BLaER1 (cell line): ENCODE results near the gene ZNF169.
A peak's percentile ranks its signal among the peaks of the same experiment; 100 is the strongest.
"Not testable (repeated sequence)": the region's sequence is repeated elsewhere in the genome, so short reads cannot be mapped to it uniquely, and the experiment has no call there.

ENCODE experiments used
- H3K27ac ChIP-seq: shearing (Covaris generic); formaldehyde crosslinking; 2 replicates; pipeline ENCODE4 v1.8.1; 2022
- H3K27me3 ChIP-seq: shearing (Covaris generic); formaldehyde crosslinking; 2 replicates; pipeline ENCODE4 v1.8.1; 2022
- H3K36me3 ChIP-seq: shearing (Covaris generic); formaldehyde crosslinking; 2 replicates; pipeline ENCODE4 v1.8.1; 2022
- H3K4me1 ChIP-seq: shearing (Covaris generic); formaldehyde crosslinking; 2 replicates; pipeline ENCODE4 v1.8.1; 2022
- H3K4me2 ChIP-seq: shearing (Covaris generic); formaldehyde crosslinking; 2 replicates; pipeline ENCODE4 v1.8.1; 2022
- H3K4me3 ChIP-seq: shearing (Covaris generic); formaldehyde crosslinking; 2 replicates; pipeline ENCODE4 v1.8.1; 2022
- H3K9ac ChIP-seq: shearing (Covaris generic); formaldehyde crosslinking; 2 replicates; pipeline ENCODE4 v1.8.1; 2022
- H3K9me3 ChIP-seq: shearing (Covaris generic); formaldehyde crosslinking; 2 replicates; pipeline ENCODE4 v1.8.1; 2022
- H4K20me1 ChIP-seq: shearing (Covaris generic); formaldehyde crosslinking; 2 replicates; pipeline ENCODE4 v1.8.1; 2022
- Cebpa-rat ChIP-seq: shearing (Covaris generic); IDR thresholded peaks from 2 replicates; pipeline ENCODE4 v1.8.1; 2022

ZNF169 gene

DNA sequence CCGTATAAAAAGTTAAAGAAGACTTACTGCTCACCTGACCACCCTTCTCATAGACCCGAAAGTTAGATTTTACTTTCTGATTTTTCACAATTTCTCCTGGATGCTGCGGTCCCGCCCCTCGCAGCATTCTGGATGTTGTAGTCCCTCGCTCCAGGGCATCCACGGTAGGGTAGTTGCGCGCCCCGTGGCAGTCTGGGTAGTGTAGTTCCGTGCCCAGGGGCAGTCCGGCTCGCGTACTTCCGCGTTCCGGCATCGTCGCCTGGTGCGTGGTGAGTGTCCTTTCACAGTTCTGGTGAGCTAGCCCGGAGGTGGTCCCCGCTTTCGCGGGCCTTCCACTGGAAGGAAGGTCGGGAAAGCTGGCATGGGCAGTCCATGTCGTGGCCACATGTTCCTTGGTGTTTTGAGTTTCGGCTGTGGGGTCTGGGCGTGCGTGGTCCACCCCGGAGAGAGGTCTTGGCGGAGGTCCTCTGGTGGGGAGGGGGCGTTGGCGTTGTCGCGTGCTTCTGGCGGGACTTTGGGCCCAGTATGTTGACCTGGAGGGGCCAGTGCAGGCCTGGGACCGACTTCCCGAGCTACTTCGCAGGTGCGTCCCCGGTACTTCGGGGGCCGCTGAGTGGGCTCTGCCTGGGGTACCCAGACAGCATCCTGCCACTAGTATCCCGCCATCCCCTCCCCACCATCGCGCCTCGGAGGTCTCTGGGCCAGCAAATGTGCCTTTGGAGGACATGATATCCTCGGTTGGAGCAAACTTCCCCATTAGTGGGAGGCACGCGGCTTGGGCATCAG lies at the start of gene ZNF169:
Gene ZNF169, plus strand, starts transcription at position 222 of the 786 bp plus-strand sequence. CDS start 19,515 bp downstream, outside the sequence.
- Histone ChIP-seq H3K36me3 (peaks cover 15% of the 10 kb centered on the region), H3K27me3 (no peaks in the 10 kb centered on the region), H3K4me2 (peak within 1 kb of the TSS; percentile 95), H3K9me3 (peaks cover 5% of the 10 kb centered on the region; the same call in 1 of the 2 replicates), H4K20me1 (peaks cover 12% of the 10 kb centered on the region; the same call in 1 of the 2 replicates), H3K27ac (peak within 1 kb of the TSS; percentile 86), H3K4me3 (peak within 1 kb of the TSS; percentile 97), H3K4me1 (peaks cover 20% of the 10 kb centered on the region), H3K9ac (peak within 1 kb of the TSS; percentile 89)
- no peak for TF ChIP-seq Cebpa-rat

GRCh38 chr9:94210616-94211603 lies 48.2 kb upstream of the ZNF169 start:
- Histone ChIP-seq H3K27ac (no peak overlapping the region), H3K36me3 (no peaks in the 10 kb centered on the region), H3K4me1 (no peaks in the 10 kb centered on the region), H4K20me1 (no peaks in the 10 kb centered on the region), H3K4me2 (no peak overlapping the region), H3K27me3 (no peaks in the 10 kb centered on the region), H3K9me3 (no peaks in the 10 kb centered on the region), H3K4me3 (no peak overlapping the region), H3K9ac (no peak overlapping the region)
- TF ChIP-seq Cebpa-rat, result no peak

DNA sequence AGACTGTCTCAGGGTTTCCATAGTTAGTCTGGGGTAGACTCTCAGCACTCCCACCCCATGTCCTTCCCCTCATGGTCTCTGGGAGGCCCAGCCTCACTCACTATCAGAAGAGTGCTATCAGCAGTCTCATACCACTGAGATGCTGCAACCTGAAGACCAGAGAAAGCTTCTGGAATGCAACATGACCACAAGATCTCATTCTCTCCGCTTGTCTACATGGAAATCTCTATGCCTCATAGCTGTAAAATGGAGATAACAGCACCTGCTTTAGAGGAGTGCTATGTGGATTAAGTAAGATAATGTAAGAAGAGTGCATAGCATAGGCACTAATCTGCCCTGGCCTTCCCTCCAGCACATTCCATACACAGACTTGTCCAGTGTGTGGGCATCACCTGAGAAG lies 47.0 kb upstream of the ZNF169 start:
- H3K4me2 ChIP-seq, result no peak overlapping the region
- no peaks in the 10 kb centered on the region for H3K36me3 ChIP-seq
- no peaks in the 10 kb centered on the region for H3K27me3 ChIP-seq
- H3K9me3 ChIP-seq, result no peaks in the 10 kb centered on the region
- TF ChIP-seq Cebpa-rat, result no peak
- no peaks in the 10 kb centered on the region for H4K20me1 ChIP-seq
- no peak overlapping the region for H3K27ac ChIP-seq
- H3K4me1 ChIP-seq, result no peaks in the 10 kb centered on the region
- H3K9ac ChIP-seq, result no peak overlapping the region
- H3K4me3 ChIP-seq, result no peak overlapping the region

DNA sequence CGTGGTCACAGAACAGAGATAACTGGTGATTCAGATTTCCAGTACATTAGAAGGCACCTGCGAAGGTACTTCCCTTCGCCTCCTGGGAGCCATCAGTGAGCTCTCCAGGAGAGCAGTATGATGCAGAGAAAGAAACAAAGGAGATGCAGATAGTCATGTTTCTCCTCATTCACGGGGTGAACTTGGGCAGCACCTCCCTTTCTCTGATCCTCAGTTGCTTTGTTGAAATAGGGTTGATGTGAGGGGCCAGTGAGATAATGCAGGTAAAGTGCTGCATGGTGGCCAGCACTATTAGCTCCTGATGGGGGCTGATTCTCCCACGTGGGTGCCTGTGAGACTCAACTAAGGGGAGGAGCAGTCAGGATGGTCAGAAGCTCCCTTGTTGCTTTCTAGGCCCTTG lies 46.6 kb upstream of the ZNF169 start:
- Histone ChIP-seq H3K4me2 (no peak overlapping the region), H3K9me3 (no peaks in the 10 kb centered on the region), H3K4me1 (no peaks in the 10 kb centered on the region), H4K20me1 (no peaks in the 10 kb centered on the region), H3K9ac (no peak overlapping the region), H3K36me3 (no peaks in the 10 kb centered on the region), H3K27me3 (no peaks in the 10 kb centered on the region), H3K4me3 (no peak overlapping the region), H3K27ac (no peak overlapping the region)
- TF ChIP-seq Cebpa-rat, result no peak

DNA sequence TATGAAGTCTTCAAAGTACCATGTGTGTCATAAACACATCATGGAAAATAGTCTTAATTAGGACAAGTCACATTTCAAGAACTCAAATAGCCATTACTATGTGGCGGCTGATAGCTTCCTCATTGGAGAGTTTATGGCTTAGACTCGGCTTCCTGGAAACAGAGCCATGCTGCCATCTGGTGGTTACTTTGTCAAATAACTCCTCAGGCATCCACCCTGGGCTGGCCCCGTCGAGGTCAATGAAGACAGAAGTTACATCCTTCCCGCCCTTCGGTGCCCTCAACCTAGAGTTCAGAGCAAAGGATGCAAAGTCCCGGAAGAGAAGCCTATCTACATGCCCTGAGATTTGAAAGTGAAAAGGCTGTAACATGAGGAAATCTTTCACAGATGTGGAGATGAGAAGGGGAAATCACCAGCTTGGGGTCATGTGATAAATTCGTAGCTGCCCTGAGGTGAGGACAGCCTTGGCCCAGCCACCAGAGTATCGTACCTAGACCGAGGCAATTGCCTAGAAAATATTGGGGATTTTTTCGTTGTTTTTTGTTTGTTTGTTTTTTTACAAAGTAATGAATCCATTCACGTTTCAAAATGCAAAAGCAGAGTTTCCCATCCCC lies 45.5 kb upstream of the ZNF169 start:
- H4K20me1 ChIP-seq, result no peaks in the 10 kb centered on the region
- no peaks in the 10 kb centered on the region for H3K4me1 ChIP-seq
- H3K4me3 ChIP-seq, result no peak overlapping the region
- H3K9ac ChIP-seq, result no peak overlapping the region
- TF ChIP-seq Cebpa-rat, result no peak
- no peaks in the 10 kb centered on the region for H3K9me3 ChIP-seq
- H3K4me2 ChIP-seq, result no peak overlapping the region
- no peak overlapping the region for H3K27ac ChIP-seq
- H3K27me3 ChIP-seq, result no peaks in the 10 kb centered on the region
- H3K36me3 ChIP-seq, result no peaks in the 10 kb centered on the region

DNA sequence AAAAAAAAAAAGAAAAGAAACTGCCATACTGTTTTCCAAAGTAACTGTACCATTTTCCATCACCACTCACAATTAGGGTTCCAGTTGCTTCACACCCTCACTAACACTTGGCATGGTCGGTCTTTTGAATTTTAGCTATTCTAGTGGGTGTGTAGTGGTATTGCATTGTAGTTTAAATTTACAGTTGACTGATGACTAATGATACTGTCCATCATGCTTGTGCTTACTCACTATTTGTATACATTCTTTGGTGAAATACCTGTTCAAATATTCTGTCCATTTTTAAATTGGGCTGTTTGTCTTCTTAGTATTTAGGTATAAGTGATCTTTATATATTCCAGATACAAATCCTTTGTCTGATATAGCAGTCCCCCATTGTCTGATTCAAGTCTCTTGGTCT lies 36.2 kb upstream of the ZNF169 start:
- no peaks in the 10 kb centered on the region for H4K20me1 ChIP-seq
- H3K9me3 ChIP-seq, result peaks cover 13% of the 10 kb centered on the region
- no peak overlapping the region for H3K9ac ChIP-seq
- no peak overlapping the region for H3K4me2 ChIP-seq
- H3K4me1 ChIP-seq, result no peaks in the 10 kb centered on the region
- no peak for TF ChIP-seq Cebpa-rat
- H3K27ac ChIP-seq, result no peak overlapping the region
- H3K27me3 ChIP-seq, result no peaks in the 10 kb centered on the region
- H3K36me3 ChIP-seq, result no peaks in the 10 kb centered on the region
- no peak overlapping the region for H3K4me3 ChIP-seq

DNA sequence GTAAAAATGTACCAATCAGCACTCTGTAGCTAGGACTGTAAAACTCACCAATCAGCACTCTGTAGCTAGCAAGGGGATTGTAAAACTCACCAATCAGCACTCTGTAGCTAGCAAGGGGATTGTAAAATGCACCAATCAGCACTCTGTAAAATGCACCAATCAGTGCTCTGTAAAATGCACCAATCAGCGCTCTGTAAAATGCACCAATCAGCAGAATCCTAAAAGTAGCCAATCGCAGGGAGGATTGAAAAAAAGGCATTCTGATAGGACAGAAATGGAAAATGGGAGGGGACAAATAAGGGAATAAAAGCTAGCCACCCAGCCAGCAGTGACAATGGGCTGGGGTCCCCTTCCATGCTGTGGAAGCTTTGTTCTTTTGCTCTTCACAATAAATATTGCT lies 33.7 kb upstream of the ZNF169 start:
- not testable (repeated sequence) for H3K27me3 ChIP-seq, H3K4me1 ChIP-seq, H3K4me3 ChIP-seq, H3K4me2 ChIP-seq, H3K9ac ChIP-seq, H3K27ac ChIP-seq, H3K36me3 ChIP-seq, H4K20me1 ChIP-seq
- H3K9me3 ChIP-seq, result peaks cover 29% of the 10 kb centered on the region

DNA sequence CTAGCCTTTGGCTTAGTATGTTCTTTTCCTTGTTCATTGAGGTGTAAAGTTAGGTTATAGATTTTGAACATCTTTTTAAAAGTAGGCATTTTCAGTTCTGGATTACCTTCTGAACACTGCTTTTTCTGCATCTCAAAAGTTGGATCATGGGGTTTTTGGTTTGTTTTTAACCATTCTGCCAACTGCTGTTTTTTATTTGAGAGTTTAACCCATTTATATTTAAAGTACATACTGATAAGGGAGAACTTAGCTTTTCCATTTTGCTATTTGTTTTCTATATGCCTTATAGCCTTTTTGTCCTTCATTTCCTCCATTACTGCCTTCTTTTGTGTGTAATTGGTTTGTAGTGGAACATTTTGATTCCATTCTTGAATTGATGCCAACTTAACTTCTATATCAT lies 30.5 kb upstream of the ZNF169 start:
- Histone ChIP-seq H3K4me2 (no peak overlapping the region), H3K9me3 (peaks cover 29% of the 10 kb centered on the region), H3K4me1 (no peaks in the 10 kb centered on the region), H4K20me1 (no peaks in the 10 kb centered on the region), H3K9ac (no peak overlapping the region), H3K27ac (no peak overlapping the region), H3K27me3 (no peaks in the 10 kb centered on the region), H3K4me3 (no peak overlapping the region), H3K36me3 (no peaks in the 10 kb centered on the region)
- no peak for TF ChIP-seq Cebpa-rat

DNA sequence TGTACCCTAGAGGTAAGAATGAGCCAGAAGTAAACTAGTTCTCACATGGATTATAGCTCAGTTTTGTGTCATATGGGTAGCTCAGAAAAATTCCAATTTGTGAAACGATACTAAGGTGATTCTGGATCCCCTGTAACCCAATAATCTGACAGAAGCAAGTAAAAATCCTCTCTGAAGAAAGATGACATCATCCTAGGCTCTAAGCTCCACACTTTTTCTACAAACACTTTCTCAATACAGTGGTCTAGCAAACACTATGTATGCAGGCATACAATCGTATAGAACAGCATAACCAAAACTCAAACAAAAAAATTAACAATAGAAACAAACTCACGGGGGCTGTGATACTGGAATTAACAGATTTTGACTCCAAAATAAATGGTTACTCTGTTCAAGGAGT lies 26.7 kb upstream of the ZNF169 start:
- no peak overlapping the region for H3K9ac ChIP-seq
- H4K20me1 ChIP-seq, result no peaks in the 10 kb centered on the region
- H3K4me2 ChIP-seq, result no peak overlapping the region
- H3K4me1 ChIP-seq, result no peaks in the 10 kb centered on the region
- H3K27me3 ChIP-seq, result no peaks in the 10 kb centered on the region
- no peak for TF ChIP-seq Cebpa-rat
- H3K9me3 ChIP-seq, result peaks cover 16% of the 10 kb centered on the region
- no peak overlapping the region for H3K27ac ChIP-seq
- no peak overlapping the region for H3K4me3 ChIP-seq
- no peaks in the 10 kb centered on the region for H3K36me3 ChIP-seq

DNA sequence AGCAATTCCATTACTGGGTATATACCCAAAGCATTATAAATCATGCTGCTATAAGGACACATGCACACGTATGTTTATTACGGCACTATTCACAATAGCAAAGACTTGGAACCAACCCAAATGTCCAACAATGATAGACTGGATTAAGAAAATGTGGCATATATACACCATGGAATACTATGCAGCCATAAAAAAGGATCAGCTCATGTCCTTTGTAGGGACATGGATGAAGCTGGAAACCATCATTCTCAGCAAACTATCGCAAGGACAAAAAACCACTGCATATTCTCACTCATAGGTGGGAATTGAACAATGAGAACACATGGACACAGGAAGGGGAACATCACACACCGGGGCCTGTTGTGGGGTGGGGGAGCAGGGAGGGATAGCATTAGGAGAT lies 18.0 kb upstream of the ZNF169 start:
- H3K36me3 ChIP-seq, H3K27ac ChIP-seq, H3K4me1 ChIP-seq, H4K20me1 ChIP-seq, H3K4me2 ChIP-seq, H3K9me3 ChIP-seq, H3K4me3 ChIP-seq, H3K27me3 ChIP-seq, H3K9ac ChIP-seq: not testable (repeated sequence)
